ES-I3 (cell line): ENCODE results near the gene MIER2.

ENCODE experiments used
- H3K36me3 ChIP-seq: 2 replicates; pipeline ENCODE4 v1.6.1; 2013; ENCODE audit warnings: mild to moderate bottlenecking, low read length, control low read depth, moderate library complexity; ENCODE audit not compliant: insufficient read depth
- H3K4me1 ChIP-seq: 2 replicates; pipeline ENCODE4 v1.6.1; 2013; ENCODE audit warnings: mild to moderate bottlenecking, control low read depth, low read length; ENCODE audit not compliant: insufficient read depth
- H3K9ac ChIP-seq: 2 replicates; pipeline ENCODE4 v1.6.1; 2013; ENCODE audit warnings: low read depth, mild to moderate bottlenecking, low read length, moderate library complexity
- H3K9me3 ChIP-seq: 2 replicates; pipeline ENCODE4 v1.6.1; 2013; ENCODE audit warnings: mild to moderate bottlenecking, low read length, moderate library complexity; ENCODE audit not compliant: control insufficient read depth, insufficient read depth

The MIER2 gene

DNA sequence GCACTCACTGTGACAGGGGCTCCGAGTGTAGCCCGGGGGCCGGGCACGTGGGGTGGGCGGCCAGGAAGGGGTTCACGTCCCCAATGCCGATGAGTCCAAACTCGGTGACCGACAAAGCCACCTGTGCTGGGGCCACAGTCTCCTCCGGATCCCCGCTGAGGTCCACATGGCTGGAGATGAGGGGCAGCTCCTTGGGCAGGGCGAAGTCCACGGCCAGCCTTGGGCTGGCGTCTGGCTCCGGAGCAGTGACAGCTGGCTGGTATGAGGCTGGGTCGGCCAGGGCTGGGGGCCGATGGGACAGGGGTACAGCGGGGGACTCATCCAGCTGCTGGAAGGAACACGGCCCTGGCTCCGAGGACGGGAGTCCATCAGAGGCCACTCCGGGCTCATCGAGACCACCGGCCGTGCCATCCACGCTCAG is 37.5 kb downstream of the MIER2 start:
- H3K36me3 ChIP-seq = peaks cover 7% of the 10 kb centered on the region

DNA sequence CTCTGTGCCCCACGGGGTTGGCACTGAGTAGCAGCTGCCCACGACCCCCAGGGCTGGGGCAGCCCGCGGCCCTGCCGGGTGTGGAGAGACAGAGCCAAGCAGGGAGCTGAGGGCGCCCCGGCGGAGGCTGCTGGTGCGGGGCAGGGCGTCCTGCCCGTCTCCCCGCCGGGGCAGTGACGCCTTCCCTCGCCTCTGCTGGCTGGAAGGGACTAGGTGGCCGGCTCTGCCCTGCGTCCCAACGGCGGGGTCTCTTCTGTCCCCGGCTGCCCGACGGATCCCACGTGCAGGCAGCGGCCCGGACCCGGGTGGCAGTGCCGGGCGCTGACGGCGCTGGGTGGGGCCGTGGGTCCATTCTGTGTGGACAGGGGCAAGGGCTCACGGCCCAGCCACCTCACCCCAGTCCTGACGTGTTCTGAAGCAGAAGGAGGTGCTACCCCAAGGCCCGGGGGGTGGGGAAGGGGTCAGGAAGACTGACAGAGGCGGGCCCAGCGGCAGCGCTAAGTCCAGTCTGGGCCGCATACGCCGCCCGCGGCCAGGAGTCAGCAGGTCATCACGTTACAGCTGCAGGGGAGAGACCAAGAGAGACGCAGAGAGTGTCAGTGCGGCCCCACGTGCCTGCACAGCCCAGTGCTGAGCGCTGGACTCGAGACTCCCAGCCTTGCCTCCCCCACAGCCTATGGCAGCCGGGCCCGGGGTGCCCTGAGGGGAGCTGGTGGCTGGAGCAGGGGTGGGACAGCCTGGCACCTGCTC is 38.3 kb downstream of the MIER2 start:
- Histone ChIP-seq H3K9me3 (no peaks in the 10 kb centered on the region), H3K9ac (no peak overlapping the region), H3K4me1 (no peaks in the 10 kb centered on the region), H3K36me3 (peaks cover 7% of the 10 kb centered on the region)

More for the DNA sequence above, 37.5 kb downstream of the MIER2 start:
- no peaks in the 10 kb centered on the region for H3K9me3 ChIP-seq
- H3K4me1 ChIP-seq = no peaks in the 10 kb centered on the region
- no peak overlapping the region for H3K9ac ChIP-seq

DNA sequence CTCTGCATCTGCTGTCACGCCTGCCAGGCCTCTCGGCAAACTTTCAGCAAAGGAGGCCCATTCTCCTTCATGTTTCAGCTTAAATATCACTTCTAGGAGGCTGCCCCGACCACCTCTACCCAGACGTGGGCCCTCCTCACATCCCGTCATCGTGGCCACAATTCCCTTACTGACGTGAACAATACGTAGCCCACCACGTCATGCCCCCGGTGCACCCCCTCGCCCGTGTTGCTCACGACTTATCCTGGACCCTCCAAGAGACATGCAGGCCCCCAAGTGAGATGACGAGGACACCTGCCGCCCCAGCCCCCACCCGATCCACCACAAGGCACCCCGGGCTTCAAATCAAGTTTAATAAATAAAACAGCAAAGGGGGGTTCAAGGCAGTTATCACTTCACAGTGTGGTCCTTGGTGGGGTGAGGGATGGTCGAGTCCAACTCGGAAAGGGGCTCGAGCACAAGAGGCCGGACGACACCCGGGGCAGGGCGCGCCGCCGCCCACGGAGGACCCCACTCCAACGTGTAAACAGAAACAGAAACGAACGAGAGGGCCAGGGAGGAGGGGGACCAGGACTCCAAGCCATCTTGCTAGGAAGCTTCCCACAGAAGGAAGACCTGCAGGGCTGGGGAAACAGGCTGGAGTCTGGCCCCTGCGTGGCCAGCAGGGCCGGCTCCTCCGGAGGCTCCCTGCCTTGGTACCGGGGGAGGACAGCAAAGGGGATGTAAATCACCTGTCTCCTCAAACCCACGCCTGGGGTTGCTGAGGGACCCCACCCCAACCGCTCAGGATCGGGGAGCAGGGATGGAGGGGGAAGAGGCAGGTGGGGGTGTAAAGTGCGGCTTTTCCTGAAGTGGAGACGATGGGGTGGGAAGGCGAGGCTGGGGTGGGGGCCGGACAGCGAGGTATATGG is 39.1 kb downstream of the MIER2 start:
- no peak overlapping the region for H3K9ac ChIP-seq
- H3K36me3 ChIP-seq = peaks cover 3% of the 10 kb centered on the region

DNA sequence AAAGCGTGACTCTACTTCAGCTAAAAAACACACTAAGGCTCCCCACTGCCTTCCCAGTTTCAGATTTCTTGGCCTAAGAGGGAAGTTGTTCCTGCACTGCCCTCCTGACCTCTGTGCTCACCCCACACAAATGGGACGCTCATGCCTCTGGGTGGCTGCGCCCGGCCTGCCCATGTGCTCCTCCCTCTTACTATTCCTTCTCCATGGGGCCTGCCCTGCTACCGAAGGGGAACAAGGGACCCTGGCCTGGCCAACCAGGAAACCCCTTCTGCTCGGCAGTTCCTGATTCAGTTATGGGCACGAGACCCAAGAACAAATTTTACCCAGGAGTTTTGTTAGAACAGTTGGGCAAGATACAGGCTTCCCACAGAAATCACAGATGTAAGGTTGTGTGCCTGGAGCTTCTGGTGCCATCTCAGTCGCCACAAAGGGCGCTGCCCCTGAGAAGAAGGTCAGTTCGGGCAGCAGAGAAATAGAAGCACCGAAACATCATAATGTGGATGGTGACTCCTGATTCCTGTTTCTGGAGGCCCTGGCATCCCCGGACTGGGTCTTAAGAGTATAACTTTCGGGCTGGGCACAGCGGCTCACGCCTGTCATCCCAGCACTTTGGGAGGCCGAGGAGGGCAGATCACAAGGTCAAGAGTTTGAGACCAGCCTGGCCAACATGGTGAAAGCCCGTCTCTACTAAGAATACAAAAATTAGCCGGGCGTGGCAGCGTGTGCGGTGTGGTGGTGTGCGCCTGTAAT is 47.9 kb downstream of the MIER2 start:
- no peaks in the 10 kb centered on the region for H3K36me3 ChIP-seq
- H3K9me3 ChIP-seq = no peaks in the 10 kb centered on the region
- H3K4me1 ChIP-seq = peaks cover 4% of the 10 kb centered on the region; the same call in 1 of the 2 replicates
- no peak overlapping the region for H3K9ac ChIP-seq

More for the DNA sequence above, 39.1 kb downstream of the MIER2 start:
- Histone ChIP-seq H3K9me3 (no peaks in the 10 kb centered on the region), H3K4me1 (no peaks in the 10 kb centered on the region)

DNA sequence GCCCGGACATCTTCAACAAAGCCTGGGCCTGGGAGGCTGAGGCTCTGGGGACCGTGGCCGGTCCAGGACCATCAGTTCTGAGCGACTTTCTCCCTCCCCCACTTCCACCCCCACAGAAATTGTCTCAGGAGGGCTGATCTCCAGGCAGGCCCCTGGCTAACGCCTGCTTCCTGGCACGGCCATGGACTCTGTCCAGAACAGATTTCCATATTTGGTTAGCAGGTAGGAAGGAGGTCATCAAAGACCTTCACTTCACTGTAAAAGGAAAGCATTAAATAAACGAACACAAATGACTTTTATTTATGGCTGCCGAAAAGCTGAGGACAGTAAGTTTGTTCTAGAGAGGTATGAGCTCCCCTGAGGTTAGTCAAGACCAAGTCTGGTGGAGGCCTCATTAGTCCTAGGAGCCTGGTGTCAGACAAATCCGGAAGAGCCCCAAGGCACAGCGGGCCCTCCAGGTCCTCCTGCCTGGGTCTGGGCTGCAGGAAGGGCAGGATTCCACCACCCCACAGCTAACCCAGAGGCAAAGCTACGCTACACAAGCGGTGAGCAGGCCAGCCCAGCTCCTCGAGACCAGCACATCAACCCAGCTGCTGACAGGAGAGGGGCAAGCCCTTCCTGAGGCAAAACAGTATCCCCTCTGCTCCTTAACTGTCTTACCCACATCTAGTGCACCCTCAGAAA is 48.8 kb downstream of the MIER2 start:
- H3K36me3 ChIP-seq = no peaks in the 10 kb centered on the region
- no peak overlapping the region for H3K9ac ChIP-seq
- peaks cover 4% of the 10 kb centered on the region; the same call in 1 of the 2 replicates for H3K4me1 ChIP-seq
- H3K9me3 ChIP-seq = no peaks in the 10 kb centered on the region

DNA sequence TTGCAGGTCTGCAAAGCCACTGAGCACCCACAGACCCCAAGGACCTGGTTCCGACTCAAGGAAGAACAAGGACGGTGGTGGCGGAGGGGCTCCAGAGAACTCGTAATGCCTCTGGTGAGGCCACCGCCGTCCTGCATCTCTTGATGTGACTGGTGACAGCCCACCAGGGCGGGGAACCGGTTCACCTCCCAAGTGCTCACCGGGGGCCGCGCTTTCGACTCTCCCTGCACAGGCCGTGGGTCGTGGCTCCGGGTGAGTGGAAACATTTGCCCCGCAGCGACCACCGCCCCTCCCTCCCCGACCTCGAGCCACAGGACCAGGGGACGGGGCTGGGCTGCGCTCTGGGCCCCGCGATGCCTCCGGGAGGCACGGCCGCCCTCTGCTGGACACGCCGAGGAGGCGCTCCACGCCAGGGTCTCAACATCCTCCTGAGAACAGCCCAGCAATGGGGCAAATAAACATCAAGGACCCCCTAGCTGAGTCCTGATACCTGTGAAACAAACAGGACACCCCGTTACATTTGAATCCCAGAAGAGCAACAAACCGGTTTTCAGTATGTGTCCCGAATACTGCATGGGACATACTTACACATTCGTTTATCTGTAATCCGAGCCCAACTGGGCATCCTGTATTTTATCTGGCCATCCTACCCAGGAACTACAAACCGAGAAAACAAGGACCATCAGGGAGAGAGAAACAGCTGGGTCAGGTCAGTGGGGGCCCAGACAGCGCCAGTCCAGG is 49.5 kb downstream of the MIER2 start:
- Histone ChIP-seq H3K4me1 (peaks cover 4% of the 10 kb centered on the region; the same call in 1 of the 2 replicates), H3K9ac (peak overlapping the region; percentile 40; the same call in 1 of the 2 replicates), H3K9me3 (no peaks in the 10 kb centered on the region), H3K36me3 (no peaks in the 10 kb centered on the region)

DNA sequence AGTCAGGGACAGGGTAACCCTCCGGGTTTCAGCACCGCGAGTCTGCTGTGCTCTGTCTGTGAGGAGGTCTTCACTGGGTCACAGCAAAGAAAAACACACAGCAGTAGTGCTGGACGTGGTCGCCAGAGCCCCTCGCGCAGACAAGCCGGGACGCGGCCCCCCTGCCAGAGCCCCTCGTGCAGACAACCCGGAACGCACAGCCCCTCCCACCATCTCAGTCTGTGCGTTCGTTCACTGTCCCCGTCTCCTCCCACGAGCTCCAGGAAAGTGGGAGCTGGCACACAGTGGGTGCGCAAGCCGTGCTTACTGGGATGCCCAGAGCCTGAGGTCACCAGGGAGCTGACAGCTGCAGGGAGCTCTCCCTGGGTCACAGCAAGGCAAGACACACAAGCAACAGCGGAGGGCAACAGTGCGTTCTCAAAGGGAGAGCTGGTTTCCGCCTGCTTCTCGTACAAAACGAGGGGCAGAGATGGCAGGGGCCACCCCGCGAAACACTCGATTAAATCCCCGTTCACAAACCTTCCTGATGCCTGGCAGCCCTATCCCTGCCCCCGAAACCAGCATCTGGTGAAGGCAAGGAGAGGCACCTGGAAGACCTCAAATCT is 50.2 kb downstream of the MIER2 start:
- Histone ChIP-seq H3K9ac (peak overlapping the region; percentile 40; the same call in 1 of the 2 replicates), H3K36me3 (no peaks in the 10 kb centered on the region), H3K9me3 (no peaks in the 10 kb centered on the region), H3K4me1 (peaks cover 6% of the 10 kb centered on the region; the same call in 1 of the 2 replicates)

DNA sequence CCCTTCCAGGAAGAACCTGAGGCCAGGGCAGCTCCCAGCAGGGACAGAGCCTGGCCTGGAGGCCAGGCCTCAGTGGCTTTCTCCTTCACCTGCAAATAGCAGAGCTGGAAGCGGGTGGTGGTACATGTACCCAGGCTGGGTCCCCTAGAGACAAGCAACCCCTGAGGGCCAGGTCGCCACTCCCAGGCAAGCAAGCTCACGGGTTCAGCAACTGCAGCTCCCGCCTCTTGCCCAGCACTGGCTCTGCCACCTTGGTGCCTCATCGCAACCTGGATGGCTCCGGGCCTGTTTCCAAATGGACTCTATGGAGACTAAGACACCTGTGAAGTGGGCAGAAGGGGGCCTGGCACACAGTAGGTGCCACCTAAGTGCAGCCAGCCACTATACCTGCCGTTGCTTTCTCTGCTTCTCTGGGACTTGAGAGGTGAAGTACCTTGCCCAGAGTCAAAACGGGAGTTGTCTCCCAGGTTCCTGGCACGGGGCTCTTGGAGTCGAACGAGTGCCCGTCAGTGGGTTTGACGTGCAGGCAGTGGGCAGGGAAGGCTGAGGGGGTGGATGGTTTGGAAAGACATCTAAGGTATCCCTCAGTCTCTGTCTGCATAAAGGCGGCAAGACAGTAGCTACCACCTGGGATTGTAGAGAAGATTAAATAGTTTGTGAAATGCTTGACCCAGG is 51.0 kb downstream of the MIER2 start:
- Histone ChIP-seq H3K9ac (no peak overlapping the region), H3K9me3 (no peaks in the 10 kb centered on the region), H3K36me3 (no peaks in the 10 kb centered on the region), H3K4me1 (peaks cover 15% of the 10 kb centered on the region)

DNA sequence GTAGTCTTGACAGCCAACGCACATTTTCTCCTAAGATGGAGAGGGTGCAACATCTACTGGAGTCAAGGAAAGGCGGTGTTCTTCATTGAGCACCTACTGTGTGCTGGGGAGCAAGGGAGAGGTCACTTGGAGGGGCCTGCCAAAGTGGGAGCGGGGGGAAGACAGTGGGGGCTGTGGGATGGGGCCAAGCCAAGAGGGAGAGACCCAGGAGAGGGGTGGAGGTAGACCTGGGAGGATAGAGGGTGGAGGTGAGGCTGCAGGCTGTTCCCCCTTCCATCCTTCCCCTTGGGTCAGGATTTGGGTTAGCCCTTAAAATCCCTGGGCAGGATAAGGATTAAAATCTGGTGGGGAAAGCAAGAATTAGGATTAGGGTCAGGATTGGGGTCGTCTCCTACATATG is 51.6 kb downstream of the MIER2 start:
- H3K4me1 ChIP-seq = peaks cover 20% of the 10 kb centered on the region
- no peak overlapping the region for H3K9ac ChIP-seq
- H3K36me3 ChIP-seq = no peaks in the 10 kb centered on the region
- H3K9me3 ChIP-seq = no peaks in the 10 kb centered on the region

DNA sequence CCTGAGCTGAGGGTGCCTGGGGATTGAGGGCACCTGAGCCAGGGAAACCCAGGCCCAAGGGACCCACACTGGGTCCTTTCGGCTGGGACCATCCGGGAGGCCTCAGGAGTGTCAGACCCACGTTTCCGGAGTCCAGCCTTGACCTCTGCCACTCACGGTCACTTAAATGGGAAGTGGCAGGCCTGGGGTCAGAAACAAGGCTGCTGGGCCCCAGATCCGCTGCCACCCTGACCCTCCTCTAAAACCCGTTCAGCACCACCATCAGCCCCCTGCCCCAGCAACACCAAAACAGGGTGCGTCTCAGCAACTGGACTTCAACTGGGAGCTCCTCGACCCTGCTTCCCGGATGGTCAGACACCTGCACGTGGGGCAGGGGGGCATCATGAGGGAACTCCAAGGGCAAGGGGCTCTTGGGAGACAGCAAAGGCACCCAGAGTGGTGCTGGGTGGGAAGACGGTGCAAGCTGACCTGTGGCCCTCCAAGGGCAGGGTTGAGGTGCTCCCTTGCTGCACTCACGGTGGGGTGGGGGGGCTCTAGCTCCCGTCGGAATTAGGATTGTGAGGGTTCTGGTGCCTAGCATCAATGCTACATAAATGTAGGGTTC is 52.2 kb downstream of the MIER2 start:
- no peaks in the 10 kb centered on the region for H3K9me3 ChIP-seq
- H3K36me3 ChIP-seq = no peaks in the 10 kb centered on the region
- H3K4me1 ChIP-seq = peaks cover 20% of the 10 kb centered on the region
- H3K9ac ChIP-seq = no peak overlapping the region

DNA sequence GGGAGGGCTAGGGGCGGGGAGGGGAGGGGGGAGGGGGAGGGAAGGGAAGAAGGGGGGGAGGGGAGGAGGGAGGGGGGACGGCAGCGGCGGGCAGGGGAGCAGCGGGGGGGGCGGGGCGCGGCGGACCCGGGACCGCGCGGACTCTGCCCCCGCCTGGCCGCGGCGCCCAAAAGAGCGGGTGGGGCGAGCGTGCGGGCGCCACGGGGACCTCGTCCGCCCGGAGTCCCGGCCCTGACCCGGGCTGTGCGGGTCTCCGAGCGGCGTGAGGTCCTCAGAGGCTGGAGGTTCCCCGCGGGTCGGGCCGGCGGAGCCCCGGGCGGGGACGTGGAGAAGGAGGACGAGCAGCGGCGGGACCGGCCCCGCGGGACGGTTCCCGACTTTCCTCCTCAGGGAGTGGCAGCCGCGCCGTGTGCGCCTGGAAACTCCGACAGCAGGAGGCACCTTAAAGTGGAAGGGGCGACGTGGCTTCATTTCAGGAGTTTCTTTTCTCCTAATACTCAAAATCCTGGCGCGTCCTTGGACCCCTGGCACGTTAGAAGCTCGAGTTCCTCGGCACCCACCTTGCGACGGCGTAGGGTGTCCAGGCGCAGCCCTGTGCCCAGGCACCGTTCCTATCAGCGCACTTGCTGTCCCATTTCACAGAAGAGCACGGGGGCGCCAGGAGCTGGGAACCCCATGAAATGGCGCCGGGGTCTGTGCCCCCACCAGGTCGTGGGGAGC is 52.9 kb downstream of the MIER2 start:
- Histone ChIP-seq H3K4me1 (peaks cover 20% of the 10 kb centered on the region), H3K36me3 (no peaks in the 10 kb centered on the region; the same call in 1 of the 2 replicates), H3K9me3 (no peaks in the 10 kb centered on the region), H3K9ac (no peak overlapping the region)
